ENCODE data around the gene CELF5.
"Not testable (repeated sequence)": the region's sequence is repeated elsewhere in the genome, so short reads cannot be mapped to it uniquely, and the experiment has no call there.

CELF5 gene

GRCh38 chr19:3229888-3230496 is 5.5 kb downstream of the CELF5 start:
- Histone ChIP-seq H3K36me3 (ENCODE audit: insufficient read depth, low read length) (no peaks in the 10 kb centered on the region), H3K27me3 (ENCODE audit: insufficient read depth, low read length) (no peaks in the 10 kb centered on the region), H3K4me3 (ENCODE audit: low read length) (no peak overlapping the region), H2AFZ (ENCODE audit: low read depth, low read length) (no peak overlapping the region), H3K9me3 (ENCODE audit: low read length) (no peaks in the 10 kb centered on the region), H3K4me1 (ENCODE audit: insufficient read depth, low read length) (peaks cover 16% of the 10 kb centered on the region)

- H2AFZ ChIP-seq (ENCODE audit: low read depth, low read length), result no peak overlapping the region
- H3K4me3 ChIP-seq (ENCODE audit: low read length), result no peak overlapping the region
- H3K4me1 ChIP-seq (ENCODE audit: insufficient read depth, low read length), result peaks cover 12% of the 10 kb centered on the region
- no peaks in the 10 kb centered on the region for H3K27me3 ChIP-seq (ENCODE audit: insufficient read depth, low read length)
- H3K36me3 ChIP-seq (ENCODE audit: insufficient read depth, low read length), result no peaks in the 10 kb centered on the region
- H3K9me3 ChIP-seq (ENCODE audit: low read length), result no peaks in the 10 kb centered on the region
Measured at GRCh38 chr19:3231288-3231687, 6.8 kb downstream of the CELF5 start.

GRCh38 chr19:3233116-3233515 is 8.7 kb downstream of the CELF5 start:
- Histone ChIP-seq H2AFZ (ENCODE audit: low read depth, low read length) (no peak overlapping the region), H3K4me1 (ENCODE audit: insufficient read depth, low read length) (peaks cover 9% of the 10 kb centered on the region), H3K4me3 (ENCODE audit: low read length) (no peak overlapping the region), H3K36me3 (ENCODE audit: insufficient read depth, low read length) (no peaks in the 10 kb centered on the region), H3K27me3 (ENCODE audit: insufficient read depth, low read length) (no peaks in the 10 kb centered on the region), H3K9me3 (ENCODE audit: low read length) (no peaks in the 10 kb centered on the region)

- Histone ChIP-seq H3K4me3 (ENCODE audit: low read length) (no peak overlapping the region), H2AFZ (ENCODE audit: low read depth, low read length) (no peak overlapping the region), H3K27me3 (ENCODE audit: insufficient read depth, low read length) (no peaks in the 10 kb centered on the region), H3K9me3 (ENCODE audit: low read length) (no peaks in the 10 kb centered on the region), H3K36me3 (ENCODE audit: insufficient read depth, low read length) (no peaks in the 10 kb centered on the region), H3K4me1 (ENCODE audit: insufficient read depth, low read length) (peaks cover 3% of the 10 kb centered on the region)
Measured at GRCh38 chr19:3233831-3234230, 9.4 kb downstream of the CELF5 start.

- Histone ChIP-seq H2AFZ (ENCODE audit: low read depth, low read length) (no peak overlapping the region), H3K36me3 (ENCODE audit: insufficient read depth, low read length) (no peaks in the 10 kb centered on the region), H3K4me1 (ENCODE audit: insufficient read depth, low read length) (no peaks in the 10 kb centered on the region), H3K4me3 (ENCODE audit: low read length) (no peak overlapping the region), H3K27me3 (ENCODE audit: insufficient read depth, low read length) (no peaks in the 10 kb centered on the region), H3K9me3 (ENCODE audit: low read length) (no peaks in the 10 kb centered on the region)
Measured at GRCh38 chr19:3234800-3235199, 10.3 kb downstream of the CELF5 start.

GRCh38 chr19:3235604-3236003 is 11.1 kb downstream of the CELF5 start:
- H3K36me3 ChIP-seq (ENCODE audit: insufficient read depth, low read length); H3K27me3 ChIP-seq (ENCODE audit: insufficient read depth, low read length); H2AFZ ChIP-seq (ENCODE audit: low read depth, low read length); H3K4me3 ChIP-seq (ENCODE audit: low read length); H3K4me1 ChIP-seq (ENCODE audit: insufficient read depth, low read length); H3K9me3 ChIP-seq (ENCODE audit: low read length): not testable (repeated sequence)

- Histone ChIP-seq H3K4me1 (ENCODE audit: insufficient read depth, low read length) (no peaks in the 10 kb centered on the region), H2AFZ (ENCODE audit: low read depth, low read length) (no peak overlapping the region), H3K9me3 (ENCODE audit: low read length) (no peaks in the 10 kb centered on the region), H3K4me3 (ENCODE audit: low read length) (no peak overlapping the region), H3K36me3 (ENCODE audit: insufficient read depth, low read length) (no peaks in the 10 kb centered on the region), H3K27me3 (ENCODE audit: insufficient read depth, low read length) (no peaks in the 10 kb centered on the region)
Measured at GRCh38 chr19:3236272-3236671, 11.8 kb downstream of the CELF5 start.

GRCh38 chr19:3238066-3238561 is 13.7 kb downstream of the CELF5 start:
- no peaks in the 10 kb centered on the region for H3K27me3 ChIP-seq (ENCODE audit: insufficient read depth, low read length)
- H3K9me3 ChIP-seq (ENCODE audit: low read length), result no peaks in the 10 kb centered on the region
- no peak overlapping the region for H3K4me3 ChIP-seq (ENCODE audit: low read length)
- no peaks in the 10 kb centered on the region for H3K36me3 ChIP-seq (ENCODE audit: insufficient read depth, low read length)
- no peaks in the 10 kb centered on the region for H3K4me1 ChIP-seq (ENCODE audit: insufficient read depth, low read length)
- no peak overlapping the region for H2AFZ ChIP-seq (ENCODE audit: low read depth, low read length)

GRCh38 chr19:3239367-3239766 is 14.9 kb downstream of the CELF5 start:
- Histone ChIP-seq H3K27me3 (ENCODE audit: insufficient read depth, low read length) (no peaks in the 10 kb centered on the region), H3K4me1 (ENCODE audit: insufficient read depth, low read length) (no peaks in the 10 kb centered on the region), H2AFZ (ENCODE audit: low read depth, low read length) (no peak overlapping the region), H3K36me3 (ENCODE audit: insufficient read depth, low read length) (no peaks in the 10 kb centered on the region), H3K9me3 (ENCODE audit: low read length) (no peaks in the 10 kb centered on the region), H3K4me3 (ENCODE audit: low read length) (no peak overlapping the region)

- no peaks in the 10 kb centered on the region for H3K9me3 ChIP-seq (ENCODE audit: low read length)
- H3K27me3 ChIP-seq (ENCODE audit: insufficient read depth, low read length), result no peaks in the 10 kb centered on the region
- no peaks in the 10 kb centered on the region for H3K4me1 ChIP-seq (ENCODE audit: insufficient read depth, low read length)
- no peaks in the 10 kb centered on the region for H3K36me3 ChIP-seq (ENCODE audit: insufficient read depth, low read length)
- no peak overlapping the region for H3K4me3 ChIP-seq (ENCODE audit: low read length)
- H2AFZ ChIP-seq (ENCODE audit: low read depth, low read length), result no peak overlapping the region
Measured at GRCh38 chr19:3243819-3244700, 19.6 kb downstream of the CELF5 start.

GRCh38 chr19:3245050-3245449 is 20.6 kb downstream of the CELF5 start:
- no peaks in the 10 kb centered on the region for H3K9me3 ChIP-seq (ENCODE audit: low read length)
- no peaks in the 10 kb centered on the region for H3K36me3 ChIP-seq (ENCODE audit: insufficient read depth, low read length)
- no peak overlapping the region for H2AFZ ChIP-seq (ENCODE audit: low read depth, low read length)
- H3K4me3 ChIP-seq (ENCODE audit: low read length), result no peak overlapping the region
- H3K27me3 ChIP-seq (ENCODE audit: insufficient read depth, low read length), result no peaks in the 10 kb centered on the region
- H3K4me1 ChIP-seq (ENCODE audit: insufficient read depth, low read length), result no peaks in the 10 kb centered on the region

GRCh38 chr19:3248728-3249326 is 24.4 kb downstream of the CELF5 start:
- no peak overlapping the region for H3K4me3 ChIP-seq (ENCODE audit: low read length)
- H3K4me1 ChIP-seq (ENCODE audit: insufficient read depth, low read length), result no peaks in the 10 kb centered on the region
- no peak overlapping the region for H2AFZ ChIP-seq (ENCODE audit: low read depth, low read length)
- no peaks in the 10 kb centered on the region for H3K36me3 ChIP-seq (ENCODE audit: insufficient read depth, low read length)
- no peaks in the 10 kb centered on the region for H3K9me3 ChIP-seq (ENCODE audit: low read length)
- no peaks in the 10 kb centered on the region for H3K27me3 ChIP-seq (ENCODE audit: insufficient read depth, low read length)

GRCh38 chr19:3249408-3249807 is 24.9 kb downstream of the CELF5 start:
- H3K4me1 ChIP-seq (ENCODE audit: insufficient read depth, low read length), result no peaks in the 10 kb centered on the region
- no peaks in the 10 kb centered on the region for H3K9me3 ChIP-seq (ENCODE audit: low read length)
- no peaks in the 10 kb centered on the region for H3K27me3 ChIP-seq (ENCODE audit: insufficient read depth, low read length)
- no peak overlapping the region for H3K4me3 ChIP-seq (ENCODE audit: low read length)
- H2AFZ ChIP-seq (ENCODE audit: low read depth, low read length), result no peak overlapping the region
- H3K36me3 ChIP-seq (ENCODE audit: insufficient read depth, low read length), result no peaks in the 10 kb centered on the region

Data from neuron (in vitro differentiated cells).